ENCODE data around the gene YJU2.
"Not testable (repeated sequence)": the region's sequence is repeated elsewhere in the genome, so short reads cannot be mapped to it uniquely, and the experiment has no call there.

Gene YJU2

GRCh38 chr19:4267901-4268815 is 21.3 kb downstream of the YJU2 start:
- no peak for DNase-seq (ENCODE audit: low read depth)

GRCh38 chr19:4268816-4269430 is 22.0 kb downstream of the YJU2 start:
- DNase-seq (ENCODE audit: low read depth): no peak

DNA sequence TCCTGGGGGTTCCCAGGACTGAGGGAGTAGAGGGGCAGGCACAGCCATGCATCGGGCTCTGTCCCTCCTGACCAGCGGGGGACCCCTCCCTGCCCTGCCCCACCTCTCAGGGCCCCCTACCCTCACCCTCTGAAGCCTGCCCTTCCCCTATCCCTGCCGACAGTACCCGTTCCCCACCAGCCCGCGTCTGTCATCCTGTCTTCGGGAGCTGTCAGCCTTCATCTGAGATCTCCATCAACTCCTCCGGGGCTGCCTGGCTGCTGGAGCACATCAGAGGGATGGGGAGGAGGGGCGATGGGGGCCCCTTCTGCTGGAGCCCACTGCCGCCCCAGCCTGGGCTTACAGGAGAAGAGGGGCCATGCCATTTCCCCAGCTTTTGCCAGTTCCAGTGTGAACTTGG is 26.0 kb downstream of the YJU2 start:
- DNase-seq (ENCODE audit: low read depth): no peak

GRCh38 chr19:4274321-4274686 is 27.4 kb downstream of the YJU2 start:
- DNase-seq (ENCODE audit: low read depth): not testable (repeated sequence)

DNA sequence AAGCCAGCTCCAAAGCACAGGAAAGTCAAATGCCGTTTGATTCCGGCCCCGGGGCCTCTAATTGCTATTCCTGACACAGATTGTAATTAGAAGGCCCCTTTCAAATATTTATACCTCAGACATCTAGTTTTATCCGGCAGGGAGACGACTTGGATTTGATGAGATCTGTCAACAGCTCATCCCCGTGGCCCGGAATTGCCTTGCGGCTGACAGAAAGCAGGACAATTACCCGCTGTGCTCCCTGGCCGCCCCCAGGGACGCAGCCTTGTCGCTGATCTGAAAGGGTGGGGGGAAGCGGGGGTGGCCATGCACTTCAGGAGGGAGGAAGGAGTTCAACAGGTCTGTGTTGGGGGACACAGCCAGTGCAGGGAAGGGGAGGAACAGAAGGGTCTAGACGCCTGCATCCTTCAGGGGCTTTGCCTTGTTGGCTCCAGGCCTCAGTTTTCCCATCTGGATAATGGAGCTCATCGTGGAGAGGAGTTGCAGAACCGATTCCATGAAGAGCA is 30.4 kb downstream of the YJU2 start:
- no peak for DNase-seq (ENCODE audit: low read depth)

DNA sequence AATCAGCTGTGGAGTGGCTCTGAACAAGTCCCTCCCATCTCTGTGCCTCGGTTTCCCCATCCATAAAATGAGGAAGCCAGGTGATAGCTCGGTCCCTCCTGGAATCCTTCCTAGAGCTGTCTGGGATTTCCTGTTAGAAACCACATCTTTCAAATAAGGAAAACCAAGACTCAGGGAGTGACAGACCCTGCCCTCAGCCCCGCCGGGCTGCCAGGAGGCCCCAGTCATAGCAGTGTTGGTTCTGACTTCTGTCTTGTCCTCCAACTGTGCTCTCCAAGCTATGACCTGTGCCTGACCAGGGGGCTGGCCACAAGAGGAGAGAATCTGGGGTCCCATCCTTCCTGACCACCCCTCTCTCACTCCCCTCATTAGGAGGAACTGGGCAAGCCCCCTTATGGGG is 31.1 kb downstream of the YJU2 start:
- no peak for DNase-seq (ENCODE audit: low read depth)

- DNase-seq (ENCODE audit: low read depth): no peak
Measured at GRCh38 chr19:4278419-4279266, 31.8 kb downstream of the YJU2 start, which contains the start of gene SHD. SHD (plus strand) TSS chr19:4279266; CDS start chr19:4280064, 798 bp downstream.

- no peak for DNase-seq (ENCODE audit: low read depth)
Measured at GRCh38 chr19:4279267-4279529, 32.3 kb downstream of the YJU2 start.

GRCh38 chr19:4279530-4280422 is 32.9 kb downstream of the YJU2 start:
- no peak for DNase-seq (ENCODE audit: low read depth)

DNA sequence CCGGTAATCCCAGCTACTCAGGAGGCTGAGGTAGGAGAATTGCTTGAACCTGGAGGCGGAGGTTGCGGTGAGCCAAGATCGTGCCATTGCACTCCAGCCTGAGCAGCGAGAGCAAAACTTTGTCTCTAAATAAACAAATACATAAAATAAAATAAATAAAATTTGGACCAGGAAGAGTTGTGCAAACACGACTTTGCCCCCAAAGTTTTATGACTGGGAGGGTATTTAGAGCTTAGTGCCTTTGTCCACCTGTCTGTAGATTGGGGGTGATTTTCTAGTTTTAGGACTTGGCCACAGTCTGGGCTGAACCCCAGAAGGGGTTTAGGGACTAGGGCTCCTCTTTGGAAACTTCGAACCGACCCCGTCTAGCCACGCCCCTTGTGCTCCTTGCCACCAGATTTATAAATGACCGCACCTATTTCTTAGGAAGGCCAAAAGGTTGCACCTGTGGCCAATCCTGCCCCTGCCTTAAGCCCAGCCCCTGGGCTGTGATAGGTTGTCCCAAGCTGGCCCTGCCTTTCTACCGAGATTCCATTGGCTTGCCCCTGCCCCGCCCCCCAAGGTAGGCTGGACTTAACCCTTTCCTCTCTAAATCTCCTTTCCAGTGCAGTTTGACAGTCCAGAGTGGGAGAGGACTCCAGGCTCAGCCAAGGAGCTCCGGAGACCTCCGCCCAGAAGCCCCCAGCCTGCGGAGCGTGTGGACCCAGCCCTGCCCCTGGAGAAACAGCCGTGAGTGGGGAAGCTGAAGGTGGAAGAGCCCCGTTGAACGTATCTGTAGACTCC is 37.5 kb downstream of the YJU2 start:
- DNase-seq (ENCODE audit: low read depth): no peak

DNA sequence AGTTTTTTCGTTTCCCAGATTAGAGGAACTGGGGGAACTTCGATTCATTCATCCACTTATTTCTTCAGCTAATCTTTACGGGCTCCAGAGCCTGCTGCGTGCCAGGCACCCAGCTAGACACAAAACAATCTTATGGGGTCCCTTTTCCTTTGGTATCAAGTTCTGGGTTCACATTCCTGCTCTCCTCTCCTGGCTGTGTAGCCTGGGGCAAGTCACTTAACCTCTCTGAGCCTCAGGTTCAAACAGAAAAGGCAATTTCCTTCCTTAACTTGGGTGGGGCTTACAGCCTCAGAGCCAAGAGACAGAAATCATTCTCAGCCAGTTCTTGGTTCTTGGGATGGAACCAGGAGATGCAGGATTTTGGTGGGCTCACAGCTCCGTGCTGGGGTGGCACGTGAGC is 38.1 kb downstream of the YJU2 start:
- DNase-seq (ENCODE audit: low read depth): no peak

DNA sequence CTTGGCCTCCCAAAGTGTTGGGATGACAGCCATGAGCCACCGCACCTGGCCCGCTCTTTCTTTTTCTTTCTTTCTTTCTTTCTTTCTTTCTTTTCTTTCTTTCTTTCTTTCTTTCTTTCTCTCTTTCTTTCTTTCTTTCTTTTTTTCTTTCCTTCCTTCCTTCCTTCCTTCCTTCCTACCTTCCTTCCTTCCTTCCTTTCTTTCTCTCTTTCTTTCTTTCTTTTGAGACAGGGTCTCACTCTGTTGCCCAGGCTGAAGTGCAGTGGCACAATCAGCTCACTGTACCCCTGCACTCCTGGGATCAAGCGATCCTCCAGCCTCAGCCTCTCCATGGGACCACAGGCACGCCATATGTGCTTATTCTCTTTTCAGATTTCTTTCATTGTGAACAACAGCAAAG is 39.3 kb downstream of the YJU2 start:
- DNase-seq (ENCODE audit: low read depth): not testable (repeated sequence)

DNA sequence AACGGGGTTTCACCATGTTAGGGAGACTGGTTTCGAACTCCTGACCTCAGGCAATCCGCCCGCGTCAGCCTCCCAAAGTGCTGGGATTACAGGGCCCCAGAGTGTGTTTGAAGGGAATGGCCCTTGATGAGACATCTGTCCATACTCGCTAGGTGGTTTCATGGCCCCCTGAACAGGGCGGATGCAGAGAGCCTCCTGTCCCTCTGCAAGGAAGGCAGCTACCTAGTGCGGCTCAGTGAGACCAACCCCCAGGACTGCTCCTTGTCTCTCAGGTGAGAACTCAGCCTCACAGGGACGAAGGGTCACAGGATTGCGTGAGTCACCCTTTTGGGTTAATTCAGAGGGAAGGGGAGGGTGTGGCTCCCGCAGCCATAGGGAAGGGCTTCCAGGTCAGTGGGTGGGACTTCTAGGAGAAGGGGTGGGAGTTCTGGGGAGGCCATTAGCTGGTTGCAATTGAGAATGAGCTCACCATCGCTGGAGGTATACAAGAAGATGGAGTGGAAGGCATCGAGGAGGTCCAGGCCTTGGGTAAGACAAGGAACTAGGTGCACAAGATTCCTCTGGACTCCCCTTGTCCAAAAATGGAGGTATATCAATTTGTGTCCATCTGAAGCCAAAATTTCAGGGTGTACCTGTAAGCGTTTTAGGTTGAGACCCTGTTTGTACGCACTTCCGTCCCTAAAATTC is 41.4 kb downstream of the YJU2 start:
- no peak for DNase-seq (ENCODE audit: low read depth)

DNA sequence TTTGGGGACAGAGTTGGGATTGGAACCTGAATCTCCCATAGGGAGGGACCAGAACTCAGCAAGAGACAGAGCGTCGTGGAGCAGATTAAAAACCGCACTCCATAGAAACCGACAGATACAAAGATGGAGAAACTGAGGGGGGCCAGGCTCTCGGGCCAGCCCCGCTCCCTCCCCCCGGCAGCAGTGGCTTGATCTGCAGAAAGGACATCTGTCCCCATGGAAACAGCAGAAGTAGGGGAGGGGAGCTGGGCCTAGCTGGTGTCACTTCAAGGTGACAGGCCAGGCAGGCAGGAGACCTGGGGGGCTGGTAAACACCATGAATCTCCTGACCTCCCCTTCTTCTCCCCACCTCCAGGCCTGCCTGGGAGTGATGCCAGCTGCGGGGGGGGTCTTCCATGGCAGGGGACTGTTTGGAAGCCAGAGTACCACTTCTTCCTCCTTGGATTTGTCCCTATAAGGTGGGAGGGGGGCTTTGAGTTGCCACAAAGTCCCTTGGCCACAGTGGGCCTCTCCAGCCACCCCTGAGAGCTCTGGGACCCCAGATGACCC is 44.4 kb downstream of the YJU2 start:
- DNase-seq (ENCODE audit: low read depth): no peak

DNA sequence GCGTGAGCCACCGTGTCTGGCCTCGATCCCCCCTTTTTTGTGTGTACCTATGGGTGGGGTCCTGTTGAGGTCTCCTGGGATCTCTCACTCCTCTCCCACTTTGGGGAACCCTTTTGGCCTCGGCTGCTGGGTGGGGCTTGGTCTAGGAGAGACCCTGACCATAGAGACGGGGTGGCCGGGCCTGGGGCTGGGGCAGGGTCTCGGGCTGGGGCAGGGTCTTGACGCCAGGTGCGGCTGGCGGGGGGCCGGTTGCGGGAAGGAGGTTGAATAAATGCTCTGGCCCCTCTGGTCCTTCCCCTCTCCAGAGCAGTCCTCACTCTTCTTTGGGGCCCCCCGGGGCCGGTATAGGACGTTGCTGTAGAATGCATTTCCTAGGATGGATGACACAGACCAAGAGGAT is 45.6 kb downstream of the YJU2 start:
- no peak for DNase-seq (ENCODE audit: low read depth)

DNA sequence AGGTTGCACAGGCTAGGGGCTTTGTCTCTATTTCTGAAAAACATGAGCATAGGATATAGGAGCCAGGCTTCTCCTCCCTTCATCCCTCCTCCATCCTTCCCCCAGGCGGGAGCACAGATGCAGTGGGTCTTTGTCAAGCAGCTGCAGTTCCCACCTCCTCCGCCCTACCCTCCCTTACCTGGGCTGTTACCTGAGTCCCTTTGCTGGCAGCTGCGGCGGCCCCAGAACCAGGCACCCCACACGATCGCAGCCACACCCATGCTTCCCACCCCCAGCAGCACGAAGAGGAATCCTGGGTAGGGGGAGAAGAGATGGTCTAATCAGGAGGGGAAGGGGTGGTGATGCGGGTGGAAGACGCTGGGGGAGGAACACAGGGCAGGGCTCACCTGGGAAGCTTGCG is 47.5 kb downstream of the YJU2 start:
- DNase-seq (ENCODE audit: low read depth): no peak

- DNase-seq (ENCODE audit: low read depth): no peak
Measured at GRCh38 chr19:4295972-4296771, 49.3 kb downstream of the YJU2 start.

DNA sequence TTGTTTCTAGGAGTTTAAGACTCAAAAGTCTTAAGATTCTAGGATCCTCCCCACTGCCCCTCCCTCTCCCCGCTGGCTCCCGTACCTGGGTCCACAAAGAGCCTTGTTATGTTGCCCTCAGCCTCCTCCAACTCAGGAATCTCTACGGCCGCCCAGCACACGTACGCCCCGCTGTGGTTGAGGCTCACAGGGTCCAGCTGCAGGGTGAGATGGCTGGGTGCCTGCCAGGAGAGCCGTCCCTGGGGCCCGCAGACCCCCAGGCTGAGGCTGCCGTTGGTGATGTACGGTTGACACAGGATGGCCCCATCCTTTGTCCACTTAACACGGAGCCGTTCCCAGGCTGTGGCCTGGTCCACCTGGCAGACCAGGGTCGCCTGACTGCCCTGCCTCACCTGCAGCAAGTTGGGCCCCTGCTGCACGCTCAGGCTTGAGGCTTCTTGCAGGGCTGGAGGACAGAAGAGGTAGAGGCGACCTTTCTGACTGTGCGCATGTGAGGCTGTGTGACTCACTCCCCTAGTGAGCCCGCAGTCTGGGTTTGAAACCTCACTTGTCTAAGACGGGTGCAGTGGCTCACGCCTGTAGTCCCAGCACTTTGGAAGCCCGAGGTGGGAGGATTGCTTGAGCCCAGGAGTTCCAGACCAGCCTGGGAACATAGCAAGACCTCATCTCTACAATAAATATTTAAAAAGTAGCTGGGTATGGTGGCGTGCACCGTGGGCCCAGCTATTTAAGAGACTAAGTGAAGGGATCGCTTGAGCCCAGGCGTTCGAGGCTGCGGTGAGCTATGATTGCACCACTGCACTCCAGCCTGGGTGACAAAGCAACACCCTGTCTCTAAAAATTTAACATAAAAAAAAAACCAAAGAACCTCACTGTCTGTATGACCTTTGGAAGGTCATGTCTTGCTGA is 51.3 kb downstream of the YJU2 start:
- no peak for DNase-seq (ENCODE audit: low read depth)
